Activated B cell treated with CpG ODN at 0.5 μM for 24 hours (primary cell): ENCODE results near the gene LSAMP. TPM values are rescaled to one million over a fixed set of nuclear protein-coding genes. Genes with fewer than 3 reads are reported as not detected.
"Not testable (repeated sequence)": the region's sequence is repeated elsewhere in the genome, so short reads cannot be mapped to it uniquely, and the experiment has no call there.

Experiments used
- ATAC-seq: fragments of 200-7000 bp; cut with Tn5 transposase; one replicate; pipeline ENCODE4 v1.10.0; 2021; ENCODE audit warnings: low read depth, mild to moderate bottlenecking, moderate library complexity
- CTCF ChIA-PET: fragments of 350-600 bp; sonication (Branson Sonifier 250); formaldehyde crosslinking; loops from one replicate; lab custom pipeline; 2021; ENCODE audit warnings: antibody characterized with exemption; lab: Charles Lee
- POLR2A ChIA-PET: fragments of 350-600 bp; sonication (Branson Sonifier 250); formaldehyde crosslinking; loops from one replicate; lab custom pipeline; 2021; ENCODE audit warnings: antibody characterized with exemption; lab: Charles Lee
- DNase-seq: peaks from one replicate; pipeline ENCODE4 v3.0.0; 2022
- H3K27ac Mint-ChIP-seq: one replicate; pipeline ENCODE4 v1.8.0; 2020; ENCODE audit warnings: mixed read lengths
- H3K27me3 Mint-ChIP-seq: one replicate; pipeline ENCODE4 v1.8.0; 2021; ENCODE audit warnings: mixed read lengths
- H3K36me3 Mint-ChIP-seq: one replicate; pipeline ENCODE4 v1.8.0; 2021; ENCODE audit warnings: low read depth, mixed read lengths
- H3K4me1 Mint-ChIP-seq: one replicate; pipeline ENCODE4 v1.8.0; 2021; ENCODE audit warnings: mixed read lengths
- H3K4me3 Mint-ChIP-seq: one replicate; pipeline ENCODE4 v1.8.0; 2020; ENCODE audit warnings: mild to moderate bottlenecking, mixed read lengths
- H3K9me3 Mint-ChIP-seq: one replicate; pipeline ENCODE4 v1.8.0; 2020; ENCODE audit warnings: mixed read lengths
- intact Hi-C: fragments of 100-400 bp; cut with micrococcal nuclease; formaldehyde crosslinking; loops from one replicate; pipeline ENCODE4 v1.15.1; 2024
- total RNA-seq: library from RNA; stranded (reverse); gene quantifications from 2 replicates; pipeline ENCODE4 v1.2.3, GENCODE V29; 2022
- TF ChIP-seq, protein P1 (sequence below): fragments of 200-600 bp; IDR thresholded peaks from one replicate; pipeline ENCODE4 v1.8.0; 2022; ENCODE audit warnings: antibody characterized with exemption, mild to moderate bottlenecking

LSAMP gene
- total RNA-seq, 1 donor from 2014 or later, result 0.16 TPM

DNA sequence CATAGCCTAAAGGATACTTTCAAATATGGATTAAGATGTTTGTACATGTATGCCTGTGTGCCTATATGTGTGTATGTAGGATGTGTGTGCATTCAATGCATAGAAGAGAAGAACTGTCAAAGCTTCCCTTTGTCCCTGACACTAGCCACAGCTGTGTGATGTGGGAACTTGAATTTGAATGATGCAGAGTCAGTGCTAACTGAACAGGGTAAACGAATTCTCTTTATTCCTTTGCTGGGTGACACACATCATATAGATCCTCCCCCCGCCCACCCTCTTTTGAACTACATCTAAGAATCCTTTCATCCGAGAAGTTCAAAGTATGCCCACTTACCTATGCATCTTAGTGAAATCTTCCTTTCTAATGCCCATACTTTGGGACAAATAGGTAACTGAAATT lies 593.7 kb downstream of the LSAMP start:
- no peaks in the 10 kb centered on the region for H3K4me1 Mint-ChIP-seq
- CTCF ChIA-PET, result no interaction called here
- TF ChIP-seq, protein P1, sequence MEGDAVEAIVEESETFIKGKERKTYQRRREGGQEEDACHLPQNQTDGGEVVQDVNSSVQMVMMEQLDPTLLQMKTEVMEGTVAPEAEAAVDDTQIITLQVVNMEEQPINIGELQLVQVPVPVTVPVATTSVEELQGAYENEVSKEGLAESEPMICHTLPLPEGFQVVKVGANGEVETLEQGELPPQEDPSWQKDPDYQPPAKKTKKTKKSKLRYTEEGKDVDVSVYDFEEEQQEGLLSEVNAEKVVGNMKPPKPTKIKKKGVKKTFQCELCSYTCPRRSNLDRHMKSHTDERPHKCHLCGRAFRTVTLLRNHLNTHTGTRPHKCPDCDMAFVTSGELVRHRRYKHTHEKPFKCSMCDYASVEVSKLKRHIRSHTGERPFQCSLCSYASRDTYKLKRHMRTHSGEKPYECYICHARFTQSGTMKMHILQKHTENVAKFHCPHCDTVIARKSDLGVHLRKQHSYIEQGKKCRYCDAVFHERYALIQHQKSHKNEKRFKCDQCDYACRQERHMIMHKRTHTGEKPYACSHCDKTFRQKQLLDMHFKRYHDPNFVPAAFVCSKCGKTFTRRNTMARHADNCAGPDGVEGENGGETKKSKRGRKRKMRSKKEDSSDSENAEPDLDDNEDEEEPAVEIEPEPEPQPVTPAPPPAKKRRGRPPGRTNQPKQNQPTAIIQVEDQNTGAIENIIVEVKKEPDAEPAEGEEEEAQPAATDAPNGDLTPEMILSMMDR, result no peak
- DNase-seq (no peak), ATAC-seq (no peak)
- no peaks in the 10 kb centered on the region for H3K9me3 Mint-ChIP-seq
- H3K4me3 Mint-ChIP-seq, result no peak overlapping the region
- POLR2A ChIA-PET, result no interaction called here
- H3K27ac Mint-ChIP-seq, result no peak overlapping the region
- intact Hi-C loops, result no loop called here
- H3K36me3 Mint-ChIP-seq, result no peaks in the 10 kb centered on the region
- no peaks in the 10 kb centered on the region for H3K27me3 Mint-ChIP-seq

DNA sequence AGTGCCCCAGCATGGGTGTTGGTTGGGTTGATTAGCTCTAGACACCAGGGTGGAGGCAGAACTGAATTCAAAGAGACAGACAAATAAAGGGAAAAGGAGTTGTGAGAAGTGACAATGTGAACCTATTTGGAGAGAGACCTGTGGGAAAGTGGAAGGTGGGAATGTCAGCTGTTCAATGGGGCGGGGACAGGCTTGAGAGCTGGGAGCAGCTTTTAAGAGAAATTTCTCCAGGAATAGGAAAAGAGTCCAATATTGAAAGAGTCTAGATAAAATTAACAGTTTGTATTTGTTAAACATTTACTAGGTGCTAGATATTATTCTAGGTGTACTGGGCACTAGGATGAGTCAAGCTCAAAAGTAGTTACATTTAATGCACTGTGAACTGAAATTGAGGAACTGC lies 596.6 kb downstream of the LSAMP start:
- intact Hi-C loops, result no loop called here
- H3K36me3 Mint-ChIP-seq, result no peaks in the 10 kb centered on the region
- no peak for DNase-seq
- ATAC-seq, result no peak
- H3K27me3 Mint-ChIP-seq, result no peaks in the 10 kb centered on the region
- TF ChIP-seq, protein P1, result no peak
- POLR2A ChIA-PET, result no interaction called here
- no peaks in the 10 kb centered on the region for H3K9me3 Mint-ChIP-seq
- CTCF ChIA-PET, result no interaction called here
- no peak overlapping the region for H3K4me3 Mint-ChIP-seq
- H3K4me1 Mint-ChIP-seq, result no peaks in the 10 kb centered on the region
- no peak overlapping the region for H3K27ac Mint-ChIP-seq

DNA sequence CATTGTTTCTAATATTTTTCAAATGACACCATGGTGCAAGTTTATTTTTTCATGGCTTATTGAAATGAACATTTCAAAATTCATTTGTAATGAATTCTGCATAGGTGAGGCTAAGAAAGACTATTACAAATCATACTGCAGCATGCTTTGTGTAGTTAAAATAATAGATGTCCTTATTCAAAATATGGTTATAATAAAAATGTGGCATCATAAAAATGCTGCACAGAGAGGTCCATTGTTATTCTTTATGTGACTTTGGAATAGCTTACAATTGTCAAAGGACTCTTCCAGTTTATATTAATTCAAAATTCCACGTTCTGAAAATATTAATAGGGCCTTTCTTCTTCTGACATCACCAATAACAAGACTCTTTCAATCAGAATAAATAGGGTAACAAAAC lies 599.3 kb downstream of the LSAMP start:
- H3K27ac Mint-ChIP-seq, result no peak overlapping the region
- ChIA-PET CTCF (interaction anchor here (2.0 kb wide), 1 partner anchor 10 kb away, joined by 6 read pairs; no protein-coding TSS in a partner anchor), POLR2A (no interaction called here)
- intact Hi-C loops, result no loop called here
- H3K4me1 Mint-ChIP-seq, result no peaks in the 10 kb centered on the region
- no peak overlapping the region for H3K4me3 Mint-ChIP-seq
- H3K36me3 Mint-ChIP-seq, result no peaks in the 10 kb centered on the region
- H3K9me3 Mint-ChIP-seq, result no peaks in the 10 kb centered on the region
- TF ChIP-seq, protein P1, result no peak
- no peak for DNase-seq
- no peaks in the 10 kb centered on the region for H3K27me3 Mint-ChIP-seq
- ATAC-seq, result no peak

DNA sequence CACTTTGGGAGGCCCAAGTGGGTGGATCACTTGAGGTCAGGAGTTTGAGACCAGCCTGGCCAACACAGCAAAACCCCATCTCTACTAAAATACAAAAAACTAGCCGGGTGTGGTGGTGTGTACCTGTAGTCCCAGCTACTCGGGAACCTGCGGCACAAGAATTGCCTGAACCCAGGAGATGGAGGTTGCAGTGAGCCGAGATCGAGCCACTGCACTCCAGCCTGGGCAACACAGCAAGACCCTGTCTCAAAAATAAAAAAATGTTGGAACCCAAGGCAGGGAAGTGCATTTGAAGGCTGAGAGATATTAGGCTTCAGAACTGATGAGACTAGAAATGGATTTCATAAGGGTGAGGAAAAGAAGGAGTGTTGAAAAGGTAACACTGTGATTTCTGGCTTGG lies 600.6 kb downstream of the LSAMP start:
- H3K4me1 Mint-ChIP-seq, H3K27ac Mint-ChIP-seq, H3K27me3 Mint-ChIP-seq, H3K4me3 Mint-ChIP-seq, H3K36me3 Mint-ChIP-seq, ATAC-seq, DNase-seq, H3K9me3 Mint-ChIP-seq, intact Hi-C loops, POLR2A ChIA-PET: not testable (repeated sequence)
- CTCF ChIA-PET, result interaction anchor here (0.8 to 2.0 kb wide), 2 partner anchors 8 to 18 kb away, joined by 3 to 6 read pairs; no protein-coding TSS in a partner anchor

DNA sequence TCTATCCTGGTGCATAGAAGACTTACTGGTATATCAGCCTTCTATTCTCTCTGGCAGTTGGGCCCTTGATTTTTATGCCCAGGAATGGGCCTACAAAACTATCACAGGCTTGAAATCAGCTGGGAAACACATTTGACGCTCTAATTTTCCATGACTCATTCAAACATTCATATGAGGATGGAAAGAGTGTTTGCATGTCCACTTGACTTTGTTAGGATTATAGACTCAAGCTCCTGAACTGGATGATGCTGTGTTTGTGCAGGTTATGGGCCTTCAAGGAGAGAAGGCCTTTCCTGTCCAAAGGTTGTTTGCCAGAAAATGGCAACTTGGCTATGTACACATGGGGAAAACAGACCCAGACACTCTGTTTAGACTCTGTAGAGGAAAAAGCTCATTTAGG lies 602.1 kb downstream of the LSAMP start:
- DNase-seq (no peak), ATAC-seq (no peak)
- no peak overlapping the region for H3K27ac Mint-ChIP-seq
- no peak overlapping the region for H3K4me3 Mint-ChIP-seq
- no peaks in the 10 kb centered on the region for H3K4me1 Mint-ChIP-seq
- no peaks in the 10 kb centered on the region for H3K27me3 Mint-ChIP-seq
- CTCF ChIA-PET, result no interaction called here
- POLR2A ChIA-PET, result no interaction called here
- H3K36me3 Mint-ChIP-seq, result no peaks in the 10 kb centered on the region
- H3K9me3 Mint-ChIP-seq, result no peaks in the 10 kb centered on the region
- intact Hi-C loops, result no loop called here
- TF ChIP-seq, protein P1, result no peak

DNA sequence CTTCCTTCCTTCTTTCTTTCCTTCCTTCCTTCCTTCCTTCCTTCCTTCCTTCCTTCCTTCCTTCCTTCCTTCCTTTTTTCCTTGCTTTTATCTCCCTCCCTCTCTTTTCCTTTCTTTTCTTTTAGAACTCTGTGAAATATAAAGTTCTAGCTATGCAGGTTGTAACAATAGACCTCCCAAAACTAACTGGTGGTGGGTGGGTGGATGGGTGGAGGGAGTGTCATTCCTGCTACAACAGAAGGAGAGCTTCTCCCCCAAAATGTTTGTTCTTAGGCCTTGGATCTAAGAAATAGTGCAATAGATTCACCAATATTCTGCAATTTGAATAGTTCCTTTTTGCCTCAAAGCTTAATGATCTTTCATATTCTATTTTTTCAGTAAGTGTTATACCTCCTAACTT lies 606.0 kb downstream of the LSAMP start:
- ChIA-PET POLR2A (no interaction called here), CTCF (no interaction called here)
- no peaks in the 10 kb centered on the region for H3K9me3 Mint-ChIP-seq
- H3K36me3 Mint-ChIP-seq, result no peaks in the 10 kb centered on the region
- no peak overlapping the region for H3K27ac Mint-ChIP-seq
- H3K4me1 Mint-ChIP-seq, result no peaks in the 10 kb centered on the region
- TF ChIP-seq, protein P1, result no peak
- peaks cover 2% of the 10 kb centered on the region for H3K27me3 Mint-ChIP-seq
- no peak overlapping the region for H3K4me3 Mint-ChIP-seq
- intact Hi-C loops, result no loop called here
- DNase-seq (no peak), ATAC-seq (no peak)
